Measurements from ENCODE around the gene SLC23A3. TPM values are rescaled to one million over a fixed set of nuclear protein-coding genes. Genes with fewer than 3 reads are reported as not detected.

SLC23A3 gene
- polyA plus RNA-seq, 1 donor (not counting 4 experiments of a cell fraction or from before 2014, with no cell fraction given) = 1.4 TPM

DNA sequence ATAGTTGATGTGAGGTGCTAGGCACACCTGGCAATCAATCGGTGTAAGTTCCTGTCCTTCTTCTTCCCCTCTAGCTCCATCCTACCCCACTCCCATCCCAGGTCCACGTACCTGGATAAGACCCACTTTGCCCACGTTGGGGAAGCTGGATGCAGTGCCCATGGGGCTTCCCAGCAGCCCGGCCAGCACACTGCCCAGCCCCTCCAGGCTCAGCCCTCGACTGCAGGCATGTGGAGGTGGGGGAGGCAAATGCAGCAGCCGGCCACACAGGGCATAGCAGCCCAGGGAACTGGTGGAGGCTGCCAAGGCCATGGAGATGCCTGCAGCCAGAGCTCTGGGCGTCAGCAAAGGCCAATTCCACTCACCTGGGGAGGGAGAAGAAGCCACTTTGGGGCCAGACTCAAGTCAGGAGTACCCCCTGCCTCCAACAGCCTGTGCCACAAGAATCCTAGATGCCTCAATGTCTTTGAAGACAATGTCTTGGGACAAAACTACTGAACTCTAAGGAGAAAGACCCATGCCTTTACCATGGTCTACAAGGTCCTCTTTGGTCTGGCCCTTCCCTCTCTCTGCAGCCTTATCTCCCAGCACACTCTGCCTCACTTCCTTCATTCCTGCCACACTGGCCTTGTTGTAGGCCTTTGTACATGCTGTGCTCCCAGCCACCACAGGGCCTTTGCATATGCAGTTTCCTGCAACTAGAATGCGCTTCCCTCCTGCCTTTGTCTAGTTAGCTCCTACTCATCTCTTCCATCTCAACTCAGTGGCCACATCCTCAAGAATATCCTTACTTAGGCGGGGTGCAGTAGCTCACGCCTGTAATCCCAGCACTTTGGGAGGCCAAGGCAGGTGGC lies 4.5 kb downstream of the SLC23A3 start:
- H3K4me3 ChIP-seq (ENCODE audit: control insufficient read depth in 2 of 3, extremely low read depth in 1 of 3, insufficient read depth in 2 of 3, low read depth in 1 of 3, low read length in 3 of 3) = no peak overlapping the region
- no peak overlapping the region for H2AFZ ChIP-seq (ENCODE audit: control insufficient read depth, low read length)
- no peak overlapping the region for H3K27ac ChIP-seq (ENCODE audit: control insufficient read depth, insufficient read depth, low read length)
- no peaks in the 10 kb centered on the region for H3K9me1 ChIP-seq (ENCODE audit: control insufficient read depth, extremely low read depth, insufficient read depth, low read length)
- H3K9ac ChIP-seq (ENCODE audit: control insufficient read depth, extremely low read depth, insufficient read depth, low read length) = no peak overlapping the region
- dilution Hi-C loops (cut with MboI; ENCODE audit: extremely low pct_ligation_motif_present, low sequenced_read_pairs) = no loop called here
- TF ChIP-seq, protein P1, sequence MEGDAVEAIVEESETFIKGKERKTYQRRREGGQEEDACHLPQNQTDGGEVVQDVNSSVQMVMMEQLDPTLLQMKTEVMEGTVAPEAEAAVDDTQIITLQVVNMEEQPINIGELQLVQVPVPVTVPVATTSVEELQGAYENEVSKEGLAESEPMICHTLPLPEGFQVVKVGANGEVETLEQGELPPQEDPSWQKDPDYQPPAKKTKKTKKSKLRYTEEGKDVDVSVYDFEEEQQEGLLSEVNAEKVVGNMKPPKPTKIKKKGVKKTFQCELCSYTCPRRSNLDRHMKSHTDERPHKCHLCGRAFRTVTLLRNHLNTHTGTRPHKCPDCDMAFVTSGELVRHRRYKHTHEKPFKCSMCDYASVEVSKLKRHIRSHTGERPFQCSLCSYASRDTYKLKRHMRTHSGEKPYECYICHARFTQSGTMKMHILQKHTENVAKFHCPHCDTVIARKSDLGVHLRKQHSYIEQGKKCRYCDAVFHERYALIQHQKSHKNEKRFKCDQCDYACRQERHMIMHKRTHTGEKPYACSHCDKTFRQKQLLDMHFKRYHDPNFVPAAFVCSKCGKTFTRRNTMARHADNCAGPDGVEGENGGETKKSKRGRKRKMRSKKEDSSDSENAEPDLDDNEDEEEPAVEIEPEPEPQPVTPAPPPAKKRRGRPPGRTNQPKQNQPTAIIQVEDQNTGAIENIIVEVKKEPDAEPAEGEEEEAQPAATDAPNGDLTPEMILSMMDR (optimal IDR thresholded peaks at IDR 0.05 in 1 of 3, IDR thresholded peaks at IDR 0.05 in 1 of 3, conservative IDR thresholded peaks at IDR 0.05 in 1 of 3; ENCODE audit: extremely low read depth in 1 of 3, insufficient read depth in 2 of 3, low read length in 3 of 3) = no peak
- no peak for TF ChIP-seq EZH2 (IDR thresholded peaks at IDR 0.05; ENCODE audit: low read length)
- H3K4me2 ChIP-seq (ENCODE audit: control insufficient read depth, extremely low read depth, insufficient read depth, low read depth, low read length) = no peak overlapping the region
- H4K20me1 ChIP-seq (ENCODE audit: control insufficient read depth, extremely low read depth, insufficient read depth, low read length) = no peaks in the 10 kb centered on the region
- FAIRE-seq = no peak
- DNase-seq (ENCODE audit: low read depth, low spot score) = no peak
- no peaks in the 10 kb centered on the region for H3K27me3 ChIP-seq (ENCODE audit: control insufficient read depth, extremely low read depth, insufficient read depth, low read length)
- H3K79me2 ChIP-seq (ENCODE audit: control insufficient read depth, insufficient read depth, low read length) = no peaks in the 10 kb centered on the region
- peaks cover 3% of the 10 kb centered on the region for H3K4me1 ChIP-seq (ENCODE audit: control insufficient read depth, extremely low read depth, insufficient read depth, low read length)
- no peaks in the 10 kb centered on the region for H3K9me3 ChIP-seq (ENCODE audit: control insufficient read depth, low read depth, low read length)
- peaks cover 0 to 3% of the 10 kb centered on the region in 2 experiments for H3K36me3 ChIP-seq (ENCODE audit: control insufficient read depth in 2 of 2, extremely low read depth in 1 of 2, insufficient read depth in 2 of 2, low read length in 2 of 2)

DNA sequence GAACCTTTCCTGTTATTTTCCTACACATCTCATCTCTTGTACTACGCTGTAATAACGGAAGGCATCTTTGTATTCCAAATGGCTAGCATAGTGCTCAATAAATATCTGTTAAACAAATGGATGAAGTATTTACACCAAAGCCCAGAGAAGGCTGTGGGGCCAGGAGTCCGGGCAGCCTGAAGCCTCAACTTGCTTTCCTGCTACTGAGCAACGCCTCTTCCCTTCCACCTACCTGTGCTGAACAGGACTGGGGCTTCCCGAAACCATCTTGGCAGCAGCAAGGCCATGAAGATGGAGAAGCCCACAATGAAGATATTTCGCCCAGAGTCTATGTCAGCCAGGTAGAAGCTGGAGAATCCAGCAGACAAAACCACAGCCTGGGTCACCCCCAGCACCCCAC lies 6.7 kb downstream of the SLC23A3 start:
- TF ChIP-seq, protein P1 (optimal IDR thresholded peaks at IDR 0.05 in 1 of 3, IDR thresholded peaks at IDR 0.05 in 1 of 3, conservative IDR thresholded peaks at IDR 0.05 in 1 of 3; ENCODE audit: extremely low read depth in 1 of 3, insufficient read depth in 2 of 3, low read length in 3 of 3) = no peak
- TF ChIP-seq EZH2 (IDR thresholded peaks at IDR 0.05; ENCODE audit: low read length) = no peak

More for the DNA sequence above, 6.7 kb downstream of the SLC23A3 start:
- Histone ChIP-seq H3K4me1 (ENCODE audit: control insufficient read depth, extremely low read depth, insufficient read depth, low read length) (peaks cover 8% of the 10 kb centered on the region), H3K79me2 (ENCODE audit: control insufficient read depth, insufficient read depth, low read length) (no peaks in the 10 kb centered on the region), H3K4me2 (ENCODE audit: control insufficient read depth, extremely low read depth, insufficient read depth, low read depth, low read length) (no peak overlapping the region), H3K4me3 (ENCODE audit: control insufficient read depth in 2 of 3, extremely low read depth in 1 of 3, insufficient read depth in 2 of 3, low read depth in 1 of 3, low read length in 3 of 3) (no peak overlapping the region), H3K27me3 (ENCODE audit: control insufficient read depth, extremely low read depth, insufficient read depth, low read length) (no peaks in the 10 kb centered on the region), H3K27ac (ENCODE audit: control insufficient read depth, insufficient read depth, low read length) (no peak overlapping the region), H4K20me1 (ENCODE audit: control insufficient read depth, extremely low read depth, insufficient read depth, low read length) (no peaks in the 10 kb centered on the region), H2AFZ (ENCODE audit: control insufficient read depth, low read length) (no peak overlapping the region), H3K9ac (ENCODE audit: control insufficient read depth, extremely low read depth, insufficient read depth, low read length) (no peak overlapping the region), H3K9me3 (ENCODE audit: control insufficient read depth, low read depth, low read length) (no peaks in the 10 kb centered on the region), H3K9me1 (ENCODE audit: control insufficient read depth, extremely low read depth, insufficient read depth, low read length) (no peaks in the 10 kb centered on the region), H3K36me3 (ENCODE audit: control insufficient read depth in 2 of 2, extremely low read depth in 1 of 2, insufficient read depth in 2 of 2, low read length in 2 of 2) (peaks cover 0 to 3% of the 10 kb centered on the region in 2 experiments)
- DNase-seq (ENCODE audit: low read depth, low spot score) (no peak), FAIRE-seq (no peak)
- dilution Hi-C loops (cut with MboI; ENCODE audit: extremely low pct_ligation_motif_present, low sequenced_read_pairs) = no loop called here

Data from keratinocyte (primary cell).